Measurements from ENCODE around the gene DYNLT5. TPM values are rescaled to one million over a fixed set of nuclear protein-coding genes. Genes with fewer than 3 reads are reported as not detected.

The DYNLT5 gene
- not detected in 2 replicates for total RNA-seq (2022)
- not detected for Bru-seq, nascent RNA
- BruChase-seq, experiment 1, labeled RNA remaining after a 2-hour chase = not detected
- BruChase-seq, experiment 2, labeled RNA remaining after a 6-hour chase = not detected
- long read RNA-seq = 0 reads

DNA sequence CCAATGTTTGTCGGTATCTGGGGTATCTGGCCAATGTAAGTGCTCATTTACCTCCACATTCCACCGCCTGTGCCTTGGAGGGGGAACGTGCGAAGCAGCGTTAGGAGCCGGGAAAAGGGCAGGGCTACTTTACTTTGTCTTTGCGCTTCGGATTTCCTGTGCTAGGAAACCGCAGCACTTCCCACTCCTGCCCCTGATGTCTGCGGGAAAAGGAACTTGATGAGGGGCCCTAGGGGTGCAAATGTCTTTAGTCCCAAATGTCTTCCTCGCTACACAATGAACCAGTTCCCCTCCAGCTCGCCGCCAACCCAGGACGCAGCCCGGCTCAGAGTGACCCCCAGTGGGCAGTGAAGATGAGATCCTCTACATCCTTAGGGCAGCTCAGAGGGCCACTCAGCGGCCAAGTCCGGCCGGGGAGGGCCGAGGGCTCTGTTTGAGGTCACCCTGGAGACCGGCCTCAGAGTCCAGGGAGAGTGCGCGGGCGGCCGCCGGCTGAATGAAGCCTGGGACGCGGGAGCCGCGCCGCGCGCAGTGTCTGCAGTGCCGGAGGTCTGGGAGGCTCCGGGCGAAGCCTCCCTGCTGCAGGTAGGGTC is at the start of gene DYNLT5:
Gene DYNLT5 (plus strand): TSS at position 460 of the 593 bp plus-strand sequence. CDS start 2,200 bp downstream, outside the sequence.
- CTCF ChIA-PET = no interaction called here
- no peak for TF ChIP-seq CTCF (IDR thresholded peaks at IDR 0.05; ENCODE audit: insufficient read depth in 1 of 2, low read depth in 1 of 2, low read length in 1 of 2, severe bottlenecking in 1 of 2, unreplicated experiment in 1 of 2)
- H3K4me1 ChIP-seq = no peaks in the 10 kb centered on the region
- H3K9me3 Mint-ChIP-seq (ENCODE audit: unreplicated experiment) = no peaks in the 10 kb centered on the region
- H3K36me3 Mint-ChIP-seq (ENCODE audit: insufficient read depth, unreplicated experiment) = no peaks in the 10 kb centered on the region
- no TSS peak for BruUV-seq (replicated peaks)
- H3K4me1 Mint-ChIP-seq (ENCODE audit: low read depth, unreplicated experiment) = no peaks in the 10 kb centered on the region
- no peak within 1 kb of the TSS for H3K27ac Mint-ChIP-seq (ENCODE audit: unreplicated experiment)
- no peak within 1 kb of the TSS for H3K4me3 Mint-ChIP-seq (ENCODE audit: unreplicated experiment)
- no peak within 1 kb of the TSS for H3K4me3 ChIP-seq (ENCODE audit: low read depth, low read length)
- H3K9me3 ChIP-seq = no peaks in the 10 kb centered on the region
- no peaks in the 10 kb centered on the region for H3K27me3 ChIP-seq (replicated peaks; ENCODE audit: control insufficient read depth, insufficient read depth, low read length)
- intact Hi-C loops (cut with micrococcal nuclease; ENCODE audit: unreplicated experiment) = no loop called here
- H3K27me3 Mint-ChIP-seq (ENCODE audit: insufficient read depth, unreplicated experiment) = peaks cover 12% of the 10 kb centered on the region
- DNase-seq = no peak
- H3K36me3 ChIP-seq (ENCODE audit: control insufficient read depth, insufficient read depth, low read length) = no peaks in the 10 kb centered on the region
- POLR2A ChIA-PET = no interaction called here

GRCh38 chr1:66704177-66704875 is 47.9 kb upstream of the DYNLT5 start:
- TF ChIP-seq CTCF (IDR thresholded peaks at IDR 0.05; ENCODE audit: insufficient read depth in 1 of 2, low read depth in 1 of 2, low read length in 1 of 2, severe bottlenecking in 1 of 2, unreplicated experiment in 1 of 2) = no peak
- no peak overlapping the region for H3K4me3 Mint-ChIP-seq (ENCODE audit: unreplicated experiment)
- Histone ChIP-seq H3K36me3 (ENCODE audit: control insufficient read depth, insufficient read depth, low read length) (no peaks in the 10 kb centered on the region), H3K4me3 (ENCODE audit: low read depth, low read length) (no peak overlapping the region), H3K27me3 (replicated peaks; ENCODE audit: control insufficient read depth, insufficient read depth, low read length) (no peaks in the 10 kb centered on the region), H3K4me1 (no peaks in the 10 kb centered on the region), H3K9me3 (no peaks in the 10 kb centered on the region)
- no peaks in the 10 kb centered on the region for H3K9me3 Mint-ChIP-seq (ENCODE audit: unreplicated experiment)
- no peak overlapping the region for H3K27ac Mint-ChIP-seq (ENCODE audit: unreplicated experiment)
- no peak for DNase-seq
- CTCF ChIA-PET = no interaction called here
- intact Hi-C loops (cut with micrococcal nuclease; ENCODE audit: unreplicated experiment) = no loop called here
- no peaks in the 10 kb centered on the region for H3K4me1 Mint-ChIP-seq (ENCODE audit: low read depth, unreplicated experiment)
- no TSS peak for BruUV-seq (replicated peaks)
- H3K27me3 Mint-ChIP-seq (ENCODE audit: insufficient read depth, unreplicated experiment) = no peaks in the 10 kb centered on the region
- POLR2A ChIA-PET = no interaction called here
- H3K36me3 Mint-ChIP-seq (ENCODE audit: insufficient read depth, unreplicated experiment) = no peaks in the 10 kb centered on the region

GRCh38 chr1:66705110-66705509 is 47.1 kb upstream of the DYNLT5 start:
- no peak for TF ChIP-seq CTCF (IDR thresholded peaks at IDR 0.05; ENCODE audit: insufficient read depth in 1 of 2, low read depth in 1 of 2, low read length in 1 of 2, severe bottlenecking in 1 of 2, unreplicated experiment in 1 of 2)
- Mint-ChIP-seq H3K9me3 (ENCODE audit: unreplicated experiment) (no peaks in the 10 kb centered on the region), H3K27ac (ENCODE audit: unreplicated experiment) (no peak overlapping the region), H3K4me1 (ENCODE audit: low read depth, unreplicated experiment) (no peaks in the 10 kb centered on the region), H3K36me3 (ENCODE audit: insufficient read depth, unreplicated experiment) (no peaks in the 10 kb centered on the region), H3K27me3 (ENCODE audit: insufficient read depth, unreplicated experiment) (no peaks in the 10 kb centered on the region), H3K4me3 (ENCODE audit: unreplicated experiment) (no peak overlapping the region)
- H3K9me3 ChIP-seq = no peaks in the 10 kb centered on the region
- no peak for DNase-seq
- H3K4me3 ChIP-seq (ENCODE audit: low read depth, low read length) = no peak overlapping the region
- BruUV-seq (replicated peaks) = no TSS peak
- H3K36me3 ChIP-seq (ENCODE audit: control insufficient read depth, insufficient read depth, low read length) = no peaks in the 10 kb centered on the region
- ChIA-PET POLR2A (no interaction called here), CTCF (no interaction called here)
- intact Hi-C loops (cut with micrococcal nuclease; ENCODE audit: unreplicated experiment) = no loop called here
- no peaks in the 10 kb centered on the region for H3K27me3 ChIP-seq (replicated peaks; ENCODE audit: control insufficient read depth, insufficient read depth, low read length)
- H3K4me1 ChIP-seq = no peaks in the 10 kb centered on the region
